Measurements from ENCODE around the gene SH2D2A.
"Not testable (repeated sequence)": the region's sequence is repeated elsewhere in the genome, so short reads cannot be mapped to it uniquely, and the experiment has no call there.

Gene SH2D2A

GRCh38 chr1:156760796-156761104, 55.9 kb downstream of the SH2D2A start:
- DNase-seq = no peak
- intact Hi-C loops (cut with DNase I) = no loop called here

- DNase-seq = no peak
- intact Hi-C loops (cut with DNase I) = no loop called here
Measured at GRCh38 chr1:156760092-156760795, 56.4 kb downstream of the SH2D2A start.

- intact Hi-C loops (cut with DNase I) = not testable (repeated sequence)
Measured at GRCh38 chr1:156757572-156758253, 58.9 kb downstream of the SH2D2A start.

GRCh38 chr1:156756355-156756754, 60.3 kb downstream of the SH2D2A start:
- intact Hi-C loops (cut with DNase I) = no loop called here
- DNase-seq = no peak

More at GRCh38 chr1:156757572-156758253, 58.9 kb downstream of the SH2D2A start:
- peak in 1 of 42 donors; percentile 3 for DNase-seq
